Activated T-helper 1 cell treated with anti-CD3 and anti-CD28 coated beads, Interleukin-12 subunit alpha, Interleukin-12 subunit beta, Interleukin-2, Interleukin-4 antibody, amounts not matched to agents 30 ng/mL and 10 ng/mL and 1 ng/mL, durations not matched to agents 14 hours and 24 hours and 36 hours (primary cell): ENCODE measurements around the gene MRTFB. TPM values are rescaled to one million over a fixed set of nuclear protein-coding genes. Genes with fewer than 3 reads are reported as not detected.

Experiments used
- DNase-seq: peaks from one replicate; pipeline ENCODE4 v3.0.0; 2021; ENCODE audit warnings: low spot score
- H3K27ac Mint-ChIP-seq: one replicate; pipeline ENCODE4 v1.8.0; 2021; ENCODE audit warnings: mild to moderate bottlenecking, mixed read lengths
- H3K27me3 Mint-ChIP-seq: one replicate; pipeline ENCODE4 v1.8.0; 2022; ENCODE audit warnings: mild to moderate bottlenecking, moderate library complexity, mixed read lengths; ENCODE audit not compliant: insufficient read depth
- H3K36me3 Mint-ChIP-seq: one replicate; pipeline ENCODE4 v1.8.0; 2021; ENCODE audit warnings: low read depth, mixed read lengths
- H3K4me1 Mint-ChIP-seq: one replicate; pipeline ENCODE4 v1.8.0; 2021; ENCODE audit warnings: low read depth, mixed read lengths
- H3K4me3 Mint-ChIP-seq: one replicate; pipeline ENCODE4 v1.8.0; 2021; ENCODE audit warnings: mild to moderate bottlenecking, moderate library complexity, mixed read lengths
- H3K9me3 Mint-ChIP-seq: one replicate; pipeline ENCODE4 v1.8.0; 2021; ENCODE audit warnings: mixed read lengths
- intact Hi-C: fragments of 100-400 bp; cut with micrococcal nuclease; formaldehyde crosslinking; loops from one replicate; pipeline ENCODE4 v1.15.1; 2024
- total RNA-seq: library from RNA; stranded (reverse); gene quantifications from 2 replicates; pipeline ENCODE4 v1.2.3, GENCODE V29; 2022

Gene MRTFB
- total RNA-seq, 1 donor from 2014 or later: 13.5 TPM

GRCh38 chr16:14072360-14072759 is 1.2 kb downstream of the MRTFB start:
- Mint-ChIP-seq H3K27ac (peak overlapping the region; percentile 70), H3K36me3 (no peaks in the 10 kb centered on the region), H3K4me1 (peaks cover 16% of the 10 kb centered on the region), H3K4me3 (peak overlapping the region; percentile 86), H3K9me3 (no peaks in the 10 kb centered on the region), H3K27me3 (no peaks in the 10 kb centered on the region)
- intact Hi-C loops: no loop called here
- no peak for DNase-seq

GRCh38 chr16:14074544-14074943 is 3.4 kb downstream of the MRTFB start:
- intact Hi-C loops: no loop called here
- Mint-ChIP-seq H3K9me3 (no peaks in the 10 kb centered on the region), H3K4me1 (peaks cover 21% of the 10 kb centered on the region), H3K27ac (no peak overlapping the region), H3K36me3 (no peaks in the 10 kb centered on the region), H3K27me3 (no peaks in the 10 kb centered on the region), H3K4me3 (no peak overlapping the region)
- no peak for DNase-seq

- no peaks in the 10 kb centered on the region for H3K27me3 Mint-ChIP-seq
- H3K4me1 Mint-ChIP-seq: peaks cover 10% of the 10 kb centered on the region
- H3K36me3 Mint-ChIP-seq: peaks cover 3% of the 10 kb centered on the region
- intact Hi-C loops: no loop called here
- DNase-seq: no peak
- no peaks in the 10 kb centered on the region for H3K9me3 Mint-ChIP-seq
- H3K27ac Mint-ChIP-seq: no peak overlapping the region
- no peak overlapping the region for H3K4me3 Mint-ChIP-seq
Observed at GRCh38 chr16:14077918-14078317, 6.8 kb downstream of the MRTFB start.

- DNase-seq: no peak
- Mint-ChIP-seq H3K4me1 (no peaks in the 10 kb centered on the region), H3K27ac (no peak overlapping the region), H3K27me3 (peaks cover 1% of the 10 kb centered on the region), H3K4me3 (no peak overlapping the region), H3K36me3 (peaks cover 2% of the 10 kb centered on the region), H3K9me3 (no peaks in the 10 kb centered on the region)
- intact Hi-C loops: no loop called here
Observed at GRCh38 chr16:14086477-14086876, 15.4 kb downstream of the MRTFB start.

- intact Hi-C loops: no loop called here
- H3K9me3 Mint-ChIP-seq: no peaks in the 10 kb centered on the region
- H3K36me3 Mint-ChIP-seq: peaks cover 2% of the 10 kb centered on the region
Observed at GRCh38 chr16:14087181-14087580, 16.1 kb downstream of the MRTFB start.

GRCh38 chr16:14087590-14088154 is 16.6 kb downstream of the MRTFB start:
- Mint-ChIP-seq H3K4me3 (no peak overlapping the region), H3K9me3 (no peaks in the 10 kb centered on the region), H3K27me3 (peaks cover 1% of the 10 kb centered on the region), H3K4me1 (no peaks in the 10 kb centered on the region), H3K27ac (no peak overlapping the region), H3K36me3 (peaks cover 2% of the 10 kb centered on the region)
- no peak for DNase-seq
- intact Hi-C loops: no loop called here

More at GRCh38 chr16:14087181-14087580, 16.1 kb downstream of the MRTFB start:
- Mint-ChIP-seq H3K27me3 (peaks cover 1% of the 10 kb centered on the region), H3K4me1 (no peaks in the 10 kb centered on the region), H3K4me3 (no peak overlapping the region), H3K27ac (no peak overlapping the region)
- no peak for DNase-seq

GRCh38 chr16:14088155-14088753 is 17.1 kb downstream of the MRTFB start:
- Mint-ChIP-seq H3K27ac (no peak overlapping the region), H3K4me3 (no peak overlapping the region), H3K9me3 (no peaks in the 10 kb centered on the region), H3K4me1 (no peaks in the 10 kb centered on the region), H3K27me3 (peaks cover 1% of the 10 kb centered on the region), H3K36me3 (peaks cover 2% of the 10 kb centered on the region)
- no peak for DNase-seq
- intact Hi-C loops: no loop called here

GRCh38 chr16:14089283-14089823 is 18.2 kb downstream of the MRTFB start:
- Mint-ChIP-seq H3K9me3 (no peaks in the 10 kb centered on the region), H3K27me3 (peaks cover 1% of the 10 kb centered on the region), H3K36me3 (no peaks in the 10 kb centered on the region), H3K27ac (no peak overlapping the region), H3K4me1 (no peaks in the 10 kb centered on the region), H3K4me3 (no peak overlapping the region)
- intact Hi-C loops: no loop called here
- no peak for DNase-seq

GRCh38 chr16:14092561-14092960 is 21.4 kb downstream of the MRTFB start:
- H3K4me3 Mint-ChIP-seq: no peak overlapping the region
- no peaks in the 10 kb centered on the region for H3K4me1 Mint-ChIP-seq
- no peaks in the 10 kb centered on the region for H3K9me3 Mint-ChIP-seq
- no peak overlapping the region for H3K27ac Mint-ChIP-seq
- intact Hi-C loops: no loop called here
- no peak for DNase-seq
- H3K36me3 Mint-ChIP-seq: no peaks in the 10 kb centered on the region
- H3K27me3 Mint-ChIP-seq: peaks cover 1% of the 10 kb centered on the region

- intact Hi-C loops: no loop called here
- Mint-ChIP-seq H3K36me3 (peaks cover 2% of the 10 kb centered on the region), H3K9me3 (no peaks in the 10 kb centered on the region), H3K4me1 (peaks cover under 1% of the 10 kb centered on the region), H3K4me3 (no peak overlapping the region), H3K27me3 (peaks cover 1% of the 10 kb centered on the region), H3K27ac (no peak overlapping the region)
- DNase-seq: no peak
Observed at GRCh38 chr16:14095883-14096551, 24.9 kb downstream of the MRTFB start.

- no peak overlapping the region for H3K4me3 Mint-ChIP-seq
- H3K27me3 Mint-ChIP-seq: no peaks in the 10 kb centered on the region
- peaks cover 2% of the 10 kb centered on the region for H3K36me3 Mint-ChIP-seq
- intact Hi-C loops: no loop called here
- no peak for DNase-seq
- no peaks in the 10 kb centered on the region for H3K9me3 Mint-ChIP-seq
- H3K27ac Mint-ChIP-seq: no peak overlapping the region
- H3K4me1 Mint-ChIP-seq: peaks cover 7% of the 10 kb centered on the region
Observed at GRCh38 chr16:14097182-14097959, 26.3 kb downstream of the MRTFB start.

- H3K4me1 Mint-ChIP-seq: peaks cover 7% of the 10 kb centered on the region
- intact Hi-C loops: no loop called here
- H3K9me3 Mint-ChIP-seq: no peaks in the 10 kb centered on the region
- H3K4me3 Mint-ChIP-seq: no peak overlapping the region
- peaks cover 2% of the 10 kb centered on the region for H3K36me3 Mint-ChIP-seq
- DNase-seq: no peak
- no peaks in the 10 kb centered on the region for H3K27me3 Mint-ChIP-seq
- H3K27ac Mint-ChIP-seq: no peak overlapping the region
Observed at GRCh38 chr16:14098081-14098480, 27.0 kb downstream of the MRTFB start.

- Mint-ChIP-seq H3K36me3 (peaks cover 2% of the 10 kb centered on the region), H3K4me3 (no peak overlapping the region), H3K4me1 (peaks cover 7% of the 10 kb centered on the region), H3K27ac (no peak overlapping the region), H3K27me3 (no peaks in the 10 kb centered on the region), H3K9me3 (no peaks in the 10 kb centered on the region)
- no peak for DNase-seq
- intact Hi-C loops: no loop called here
Observed at GRCh38 chr16:14100825-14101224, 29.7 kb downstream of the MRTFB start.
